Choroid plexus epithelial cell (primary cell): Measurements from ENCODE around the gene ICE1.
A peak's percentile ranks its signal among the peaks of the same experiment; 100 is the strongest.

Source experiments
- DNase-seq: peaks from one replicate; pipeline ENCODE4 v3.0.0-alpha.2; 2010; ENCODE audit warnings: low read depth
- H3K4me3 ChIP-seq: 2 replicates; pipeline ENCODE4 v1.5.1; 2011; ENCODE audit warnings: low read depth, mild to moderate bottlenecking, control low read depth, low read length, moderate library complexity
- TF ChIP-seq, protein P1 (sequence below): conservative IDR thresholded peaks from 2 replicates; pipeline ENCODE4 v1.5.1; 2011; ENCODE audit warnings: low read depth, mild to moderate bottlenecking, control low read depth, inconsistent platforms, low read length, moderate library complexity

ICE1 gene

DNA sequence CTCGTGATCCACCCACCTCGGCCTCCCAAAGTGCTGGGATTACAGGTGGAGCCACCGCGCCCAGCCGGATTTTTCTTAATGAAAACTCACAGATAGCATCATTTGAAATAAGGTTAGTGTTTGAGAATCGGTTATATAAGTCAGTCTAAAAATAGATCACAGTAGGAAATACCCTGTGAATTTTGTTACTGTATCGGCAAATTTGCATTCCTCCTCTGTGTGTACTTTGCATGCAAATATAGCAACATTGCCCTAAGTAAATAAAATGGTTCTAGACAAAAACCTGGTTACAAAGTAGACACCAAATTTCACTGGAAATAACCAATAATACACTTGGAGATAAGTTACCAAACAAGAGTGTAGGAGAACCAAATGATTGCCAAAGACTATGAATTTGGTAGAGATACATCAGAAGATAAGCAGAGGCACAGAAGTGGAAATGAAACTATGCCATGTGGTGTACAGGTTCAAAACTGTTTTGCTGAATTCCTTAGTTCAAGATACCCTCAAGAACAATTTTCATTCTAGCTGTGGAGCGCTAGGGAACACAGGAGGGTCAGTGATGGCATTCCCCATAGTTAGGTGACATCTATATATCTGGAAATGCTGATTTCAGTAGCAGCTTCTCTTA lies 58.1 kb downstream of the ICE1 start:
- H3K4me3 ChIP-seq: no peak overlapping the region
- TF ChIP-seq, protein P1, sequence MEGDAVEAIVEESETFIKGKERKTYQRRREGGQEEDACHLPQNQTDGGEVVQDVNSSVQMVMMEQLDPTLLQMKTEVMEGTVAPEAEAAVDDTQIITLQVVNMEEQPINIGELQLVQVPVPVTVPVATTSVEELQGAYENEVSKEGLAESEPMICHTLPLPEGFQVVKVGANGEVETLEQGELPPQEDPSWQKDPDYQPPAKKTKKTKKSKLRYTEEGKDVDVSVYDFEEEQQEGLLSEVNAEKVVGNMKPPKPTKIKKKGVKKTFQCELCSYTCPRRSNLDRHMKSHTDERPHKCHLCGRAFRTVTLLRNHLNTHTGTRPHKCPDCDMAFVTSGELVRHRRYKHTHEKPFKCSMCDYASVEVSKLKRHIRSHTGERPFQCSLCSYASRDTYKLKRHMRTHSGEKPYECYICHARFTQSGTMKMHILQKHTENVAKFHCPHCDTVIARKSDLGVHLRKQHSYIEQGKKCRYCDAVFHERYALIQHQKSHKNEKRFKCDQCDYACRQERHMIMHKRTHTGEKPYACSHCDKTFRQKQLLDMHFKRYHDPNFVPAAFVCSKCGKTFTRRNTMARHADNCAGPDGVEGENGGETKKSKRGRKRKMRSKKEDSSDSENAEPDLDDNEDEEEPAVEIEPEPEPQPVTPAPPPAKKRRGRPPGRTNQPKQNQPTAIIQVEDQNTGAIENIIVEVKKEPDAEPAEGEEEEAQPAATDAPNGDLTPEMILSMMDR: no peak
- DNase-seq: no peak

DNA sequence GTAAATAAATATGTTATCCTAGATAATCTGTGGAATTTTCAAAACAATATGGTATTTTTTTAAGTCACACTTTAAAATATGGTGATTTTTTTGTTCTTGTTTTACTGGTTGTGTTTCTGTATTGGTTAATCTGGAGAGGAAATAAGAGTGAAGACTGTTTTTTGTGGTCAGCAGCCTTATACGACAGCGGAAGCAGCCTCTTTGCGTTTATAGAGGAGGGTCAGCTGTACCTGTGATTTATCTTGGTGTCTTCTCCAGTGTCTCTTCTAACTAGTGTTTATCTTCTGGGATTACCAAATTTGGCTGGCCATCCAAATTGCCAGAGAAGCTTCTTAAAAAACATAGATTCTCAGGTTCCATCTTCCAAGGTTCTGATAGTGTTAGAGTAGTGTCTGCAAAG lies 58.7 kb downstream of the ICE1 start:
- no peak for DNase-seq
- TF ChIP-seq, protein P1: no peak
- H3K4me3 ChIP-seq: no peak overlapping the region

DNA sequence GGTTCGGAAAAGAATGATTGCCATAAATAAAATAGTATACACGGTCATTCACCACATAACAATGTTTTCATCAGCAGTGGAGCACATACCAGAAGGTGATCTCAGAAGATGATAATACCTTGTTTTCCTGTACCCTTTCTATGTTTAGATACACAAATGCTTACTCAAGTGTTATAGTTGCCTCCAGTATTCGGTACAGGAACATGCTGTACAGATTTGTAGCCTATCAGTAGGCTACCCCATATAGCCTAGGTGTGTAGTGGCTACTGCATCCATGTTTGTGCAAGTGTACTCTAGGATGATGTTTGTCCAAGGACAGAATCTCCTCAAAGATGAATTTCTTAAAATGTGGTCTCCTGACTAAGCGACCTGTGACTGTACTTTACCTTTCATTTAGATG lies 59.2 kb downstream of the ICE1 start:
- H3K4me3 ChIP-seq: no peak overlapping the region
- DNase-seq: no peak
- TF ChIP-seq, protein P1: no peak

DNA sequence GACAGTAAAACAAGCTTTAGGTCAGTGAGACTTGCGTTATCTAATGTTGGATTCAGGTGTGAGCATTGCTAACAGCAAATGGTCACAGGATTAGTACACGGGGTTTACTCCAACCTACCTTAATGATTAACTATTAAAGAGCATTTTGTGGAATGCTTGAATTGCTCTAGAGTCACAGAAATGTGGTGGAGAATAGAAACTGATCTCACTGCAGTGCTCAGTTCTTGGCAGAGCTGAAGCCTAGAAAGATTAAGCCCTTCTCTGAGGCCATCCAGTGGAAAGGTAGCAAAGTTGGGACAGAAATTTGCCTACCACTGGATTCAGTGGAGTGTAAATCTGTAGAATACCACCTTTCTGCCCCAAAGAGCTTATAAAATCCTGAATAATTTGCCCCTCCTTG lies 60.9 kb downstream of the ICE1 start:
- TF ChIP-seq, protein P1: no peak
- no peak for DNase-seq
- H3K4me3 ChIP-seq: no peak overlapping the region

DNA sequence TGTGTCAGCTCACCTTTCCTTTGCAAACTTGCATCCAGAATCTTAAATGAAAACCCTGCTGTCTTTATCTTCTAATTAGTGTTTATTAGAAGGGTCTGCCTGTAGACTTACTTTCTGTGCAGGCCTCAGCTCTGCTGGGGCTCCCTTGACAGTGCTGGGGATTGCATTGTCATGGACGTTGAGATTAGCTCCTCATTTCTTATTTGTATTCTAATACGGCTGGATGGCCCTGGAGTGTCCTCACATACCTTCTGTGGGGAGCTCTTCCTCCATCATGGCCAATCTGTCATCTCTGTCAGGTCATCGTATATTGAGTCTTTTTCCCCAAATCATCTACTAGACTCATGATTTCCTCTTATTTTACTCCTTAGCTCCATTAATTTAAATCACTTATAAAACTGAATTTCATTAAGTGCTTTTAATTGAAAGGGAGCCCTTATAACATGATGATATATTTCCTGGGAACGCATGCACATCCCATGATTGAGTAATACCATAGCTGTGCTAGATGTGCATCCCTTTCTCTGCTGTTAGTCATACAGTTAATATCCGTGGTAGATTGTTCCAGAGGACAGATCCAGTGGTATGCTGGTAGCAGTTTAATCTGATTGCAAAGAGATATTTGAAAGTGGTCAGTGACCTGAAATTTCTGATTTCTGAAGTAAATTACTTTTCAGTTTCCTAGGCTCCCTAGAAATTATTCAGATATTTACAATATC lies 61.6 kb downstream of the ICE1 start:
- TF ChIP-seq, protein P1: no peak
- DNase-seq: peak; percentile 61
- H3K4me3 ChIP-seq: no peak overlapping the region

DNA sequence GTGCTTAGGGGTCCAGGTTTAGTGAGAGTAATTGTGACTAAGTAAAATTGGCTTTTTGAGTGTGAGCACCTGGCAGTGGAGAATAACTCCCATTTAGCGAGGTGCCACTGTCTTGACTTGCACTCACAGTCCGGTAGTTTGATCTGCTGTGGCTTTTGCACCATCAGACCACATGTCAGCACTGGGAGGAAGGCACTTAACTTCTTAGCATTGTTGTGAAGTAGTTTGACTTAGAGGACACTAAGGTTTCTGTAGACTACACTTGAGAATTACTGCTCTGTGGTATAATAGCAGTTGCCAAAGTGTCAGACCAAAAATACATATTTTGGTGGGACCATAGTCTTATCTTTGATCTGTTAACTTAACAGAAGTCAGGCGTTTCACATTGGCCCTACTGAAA lies 63.6 kb downstream of the ICE1 start:
- TF ChIP-seq, protein P1: no peak
- H3K4me3 ChIP-seq: no peak overlapping the region
- DNase-seq: no peak
